ENCODE results near the gene TRIM24.
A peak's percentile ranks its signal among the peaks of the same experiment; 100 is the strongest.
"Not testable (repeated sequence)": the region's sequence is repeated elsewhere in the genome, so short reads cannot be mapped to it uniquely, and the experiment has no call there.

Gene TRIM24

GRCh38 chr7:138460649-138461607 is 869 bp downstream of the TRIM24 start:
- DNase-seq = peak; percentile 48

DNA sequence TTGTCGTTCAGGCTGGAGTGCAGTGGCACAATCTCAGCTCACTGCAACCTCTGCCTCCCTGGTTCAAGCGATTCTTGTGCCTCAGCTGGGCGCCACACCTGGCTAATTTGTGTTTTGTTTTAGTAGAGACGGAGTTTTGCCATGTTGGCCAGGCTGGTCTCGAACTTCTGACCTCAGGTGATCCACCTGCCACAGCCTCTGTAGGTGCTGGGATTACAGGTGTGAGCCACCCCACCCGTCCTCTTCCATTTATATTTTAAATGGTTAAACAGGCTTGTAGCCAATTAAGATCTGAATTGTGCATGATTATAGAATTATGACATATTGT is 3.2 kb downstream of the TRIM24 start:
- DNase-seq = not testable (repeated sequence)

- peak; percentile 8 for DNase-seq
Observed at GRCh38 chr7:138465046-138465445, 5.0 kb downstream of the TRIM24 start.

DNA sequence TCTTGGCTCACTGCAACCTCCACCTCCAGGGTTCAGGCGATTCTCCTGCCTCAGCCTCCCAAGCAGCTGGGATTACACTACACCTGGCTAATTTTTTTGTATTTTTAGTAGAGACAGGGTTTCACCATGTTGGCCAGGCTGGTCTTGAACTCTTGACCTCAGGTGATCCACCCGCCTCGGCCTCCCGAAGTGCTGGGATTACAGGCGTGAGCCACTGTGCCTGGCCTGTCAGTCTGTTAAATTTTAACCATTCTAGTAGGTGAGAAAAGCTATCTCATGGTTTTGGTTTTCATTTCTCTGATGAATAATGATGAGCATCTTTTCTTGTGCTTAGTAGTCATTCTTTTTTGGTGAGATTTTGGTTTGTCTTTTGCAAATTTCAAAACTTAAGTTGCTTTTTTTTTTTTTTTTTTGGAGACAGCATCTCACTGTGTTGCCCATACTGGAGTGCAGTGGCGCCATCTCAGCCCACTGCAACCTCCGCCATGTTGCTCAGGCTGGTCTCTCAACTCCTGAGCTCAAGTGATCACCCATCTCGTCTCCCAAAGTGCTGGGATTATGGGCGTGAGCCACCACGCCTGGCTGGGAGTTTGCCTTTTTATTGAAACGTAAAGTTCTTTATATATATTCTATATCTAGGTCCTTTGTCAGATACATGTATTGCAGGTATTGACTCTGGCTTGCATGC is 6.2 kb downstream of the TRIM24 start:
- not testable (repeated sequence) for DNase-seq

DNA sequence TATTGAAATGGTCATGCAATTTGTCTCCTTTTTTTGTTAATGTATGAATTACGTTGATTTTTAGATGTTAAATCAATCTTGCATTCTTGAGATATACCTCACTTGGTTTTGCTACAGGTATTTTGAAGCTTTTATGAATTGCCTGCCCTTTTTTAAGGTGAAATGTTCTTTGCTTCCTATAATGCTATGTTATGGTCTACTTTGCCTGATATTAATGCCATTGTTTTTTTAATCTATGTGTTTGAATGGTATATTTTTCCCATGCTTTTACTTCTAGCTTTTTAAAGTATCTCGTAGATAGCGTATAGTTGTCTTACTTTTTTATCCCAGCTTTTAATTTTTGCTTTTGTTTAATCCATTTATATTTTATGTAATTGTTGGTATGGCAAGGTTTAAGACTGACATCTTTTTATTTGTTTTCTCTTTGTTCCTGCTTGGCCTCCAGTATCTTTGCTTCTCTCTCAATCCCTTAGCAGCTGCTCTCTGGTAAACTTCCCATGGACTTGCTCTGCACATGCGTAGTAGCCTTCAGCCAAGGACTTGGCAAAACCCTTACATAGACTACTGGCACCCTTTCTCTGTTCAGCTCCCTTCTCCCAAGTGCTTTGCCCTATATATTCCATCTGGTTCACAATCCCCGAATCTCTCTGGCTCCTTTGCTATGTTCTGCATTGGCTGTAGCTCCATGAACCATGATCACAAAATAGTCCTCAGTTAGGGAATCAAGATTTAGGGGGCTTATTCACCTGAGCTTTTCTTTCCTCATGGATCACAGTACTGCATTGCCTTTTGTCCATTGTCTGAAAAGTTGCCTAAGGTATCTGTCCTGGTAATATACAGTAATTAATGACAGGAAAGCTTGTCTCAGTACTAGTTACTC is 8.4 kb downstream of the TRIM24 start:
- no peak for DNase-seq

DNA sequence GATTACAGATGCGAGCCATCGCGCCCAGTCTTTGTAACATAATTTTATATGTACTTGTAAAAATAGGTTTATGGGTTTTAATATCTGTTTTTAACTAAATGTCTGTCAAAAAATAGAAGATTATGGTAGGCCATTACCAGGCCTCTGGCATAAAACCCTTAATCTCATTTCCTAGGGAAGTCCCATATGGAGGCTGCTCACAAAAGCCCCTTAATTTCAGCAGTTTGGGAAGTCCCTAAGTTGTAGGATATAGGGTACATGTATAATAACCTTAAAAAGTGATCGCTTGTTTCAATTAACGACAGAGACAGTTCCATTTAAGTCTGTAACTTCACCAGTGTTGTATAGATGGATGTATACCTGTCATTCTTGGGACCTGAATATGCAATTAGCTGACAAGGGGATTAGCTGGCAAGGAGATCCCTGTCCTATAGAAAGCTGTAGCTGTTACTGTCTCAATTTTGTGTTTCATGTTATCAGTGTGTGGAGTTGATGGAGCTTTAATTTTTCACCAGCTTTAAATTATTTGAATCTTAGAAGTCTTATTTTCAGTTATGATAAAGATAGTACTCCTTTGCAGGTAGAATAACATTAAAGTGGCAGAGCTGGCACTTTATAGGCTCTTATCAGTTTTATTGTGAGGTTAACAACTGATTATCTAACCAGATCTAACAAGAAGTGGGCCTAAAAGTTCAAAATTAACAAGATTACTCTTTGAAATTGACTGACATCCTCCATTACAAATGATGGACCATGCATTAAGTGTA is 10.5 kb downstream of the TRIM24 start:
- no peak for DNase-seq

DNA sequence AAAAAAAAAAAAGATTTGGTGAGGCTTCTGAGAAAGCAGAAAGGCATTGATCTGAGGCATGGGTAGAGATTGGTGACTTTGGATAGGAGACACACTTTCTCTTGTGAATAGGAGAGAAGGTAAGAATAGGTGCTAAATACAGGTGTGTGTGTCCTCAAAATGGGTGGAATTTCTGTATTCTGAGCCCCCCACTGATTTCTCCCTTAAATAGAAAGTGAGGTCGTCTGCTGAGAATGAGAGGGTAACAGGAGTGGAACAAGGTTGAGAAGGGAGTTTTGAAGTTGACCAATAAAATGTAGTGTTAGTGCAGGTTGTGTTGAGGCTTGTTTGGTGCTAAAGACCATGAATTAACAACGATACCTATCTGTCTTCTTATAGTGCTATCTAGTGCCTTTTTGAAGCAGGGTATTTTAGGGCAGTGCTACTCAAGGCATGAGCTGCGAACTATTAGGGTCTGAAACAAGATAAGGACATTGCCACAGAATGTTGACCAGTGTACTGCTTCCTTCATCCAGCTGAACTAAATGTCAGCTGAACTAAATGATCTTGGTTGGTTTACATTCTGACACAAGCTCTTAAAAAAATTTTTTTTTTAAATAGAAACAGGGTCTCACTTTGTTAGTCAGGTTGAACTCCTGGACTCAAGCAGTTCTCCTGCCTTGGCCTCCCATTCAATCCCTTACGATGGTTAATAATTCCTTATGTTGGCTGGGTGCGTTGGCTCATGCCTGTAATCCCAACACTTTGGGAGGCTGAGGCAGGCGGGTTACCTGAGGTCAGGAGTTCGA is 12.4 kb downstream of the TRIM24 start:
- no peak for DNase-seq

GRCh38 chr7:138475377-138475776 is 15.3 kb downstream of the TRIM24 start:
- DNase-seq = no peak

- no peak for DNase-seq
Observed at GRCh38 chr7:138477081-138477578, 17.1 kb downstream of the TRIM24 start.

DNA sequence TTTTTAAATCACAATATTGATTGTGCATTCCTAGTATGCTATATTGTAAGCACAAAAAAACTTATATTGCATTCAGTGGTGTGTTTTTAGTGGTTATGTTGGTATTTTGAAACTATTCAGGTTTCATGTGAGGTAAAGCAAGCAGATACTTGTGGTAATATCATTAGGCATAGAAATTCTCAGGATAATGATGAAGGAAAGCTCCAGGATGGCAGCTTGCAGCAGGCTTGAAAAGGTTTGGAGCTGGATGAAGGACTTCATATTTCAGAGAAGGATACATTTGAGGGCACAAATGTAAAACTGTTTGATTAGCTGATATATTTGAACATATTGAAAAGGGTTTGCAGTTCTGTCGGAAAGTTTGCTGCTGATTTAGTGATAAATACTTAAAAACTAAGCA is 17.5 kb downstream of the TRIM24 start:
- DNase-seq = no peak

DNA sequence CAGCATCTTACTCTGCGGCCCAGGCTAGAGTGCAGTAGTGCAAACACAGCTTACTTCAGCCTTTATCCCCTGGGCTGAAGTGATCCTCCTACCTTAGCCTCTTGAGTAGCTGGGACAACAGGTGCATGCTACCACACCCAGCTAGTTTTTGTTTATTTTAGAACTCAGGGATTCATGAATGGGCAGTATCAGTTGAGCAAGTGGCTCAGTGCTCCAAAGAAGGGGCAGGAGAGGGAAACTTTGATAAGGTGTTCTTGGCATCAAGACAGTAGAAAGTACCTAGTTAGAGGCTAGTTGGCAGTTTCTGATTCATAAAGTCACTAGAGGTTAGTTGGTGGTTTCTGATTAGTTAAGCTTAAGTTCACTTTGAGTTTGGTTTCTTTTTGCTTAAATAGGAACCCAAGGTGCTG is 18.4 kb downstream of the TRIM24 start:
- DNase-seq = no peak

DNA sequence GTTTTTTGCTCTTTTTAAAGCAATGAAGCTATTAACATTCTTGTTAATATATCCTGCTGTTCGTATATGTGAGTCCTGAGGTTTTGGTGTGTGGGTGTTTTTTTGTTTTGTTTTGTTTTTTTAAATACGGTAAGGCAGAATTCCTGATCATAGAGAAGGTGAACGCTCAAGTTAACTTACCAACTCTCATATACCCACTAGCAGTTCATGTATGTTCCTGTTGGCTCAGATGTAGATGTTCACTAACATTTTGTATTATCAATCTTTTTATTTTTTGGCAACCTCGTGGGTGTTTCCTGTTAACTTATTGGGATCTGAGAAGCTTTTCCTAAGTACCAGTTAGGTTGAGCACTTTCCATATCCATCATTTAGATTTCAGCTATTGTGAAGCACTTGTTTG is 20.5 kb downstream of the TRIM24 start:
- DNase-seq = no peak

GRCh38 chr7:138481447-138482380 is 21.7 kb downstream of the TRIM24 start:
- no peak for DNase-seq

DNA sequence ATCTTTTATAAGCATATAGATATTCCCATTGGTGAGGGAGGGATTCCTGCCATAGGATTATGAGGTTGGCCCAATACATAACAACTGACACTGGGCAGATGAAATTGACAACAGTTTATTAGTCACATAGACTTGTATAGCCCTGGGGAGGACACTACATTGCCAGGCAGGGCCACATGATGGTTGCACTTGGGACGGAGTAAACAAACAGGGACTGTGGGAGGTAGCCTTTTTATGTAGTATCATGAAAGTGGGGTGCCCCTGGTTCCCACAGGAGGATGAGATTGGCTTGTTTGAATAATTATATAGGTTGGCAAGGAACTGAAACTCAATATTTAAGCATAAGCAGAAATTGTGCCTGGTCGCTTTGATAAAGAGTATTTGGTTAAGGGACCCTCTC is 23.5 kb downstream of the TRIM24 start:
- DNase-seq = no peak

GRCh38 chr7:138485508-138485907 is 25.4 kb downstream of the TRIM24 start:
- not testable (repeated sequence) for DNase-seq

DNA sequence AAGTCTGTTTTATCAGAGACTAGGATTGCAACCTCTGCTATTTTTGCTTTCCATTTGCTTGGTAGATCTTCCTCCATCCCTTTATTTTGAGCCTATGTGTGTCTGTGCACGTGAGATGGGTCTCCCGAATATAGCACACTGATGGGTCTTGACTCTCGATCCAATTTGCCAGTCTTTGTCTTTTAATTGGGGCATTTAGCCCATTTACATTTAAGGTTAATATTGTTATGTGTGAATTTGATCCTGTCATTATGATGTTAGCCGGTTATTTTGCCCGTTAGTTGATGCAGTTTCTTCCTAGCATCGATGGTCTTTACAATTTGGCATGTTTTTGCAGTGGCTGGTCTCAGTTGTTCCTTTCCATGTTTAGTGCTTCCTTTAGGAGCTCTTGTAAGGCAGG is 29.1 kb downstream of the TRIM24 start:
- not testable (repeated sequence) for DNase-seq

DNA sequence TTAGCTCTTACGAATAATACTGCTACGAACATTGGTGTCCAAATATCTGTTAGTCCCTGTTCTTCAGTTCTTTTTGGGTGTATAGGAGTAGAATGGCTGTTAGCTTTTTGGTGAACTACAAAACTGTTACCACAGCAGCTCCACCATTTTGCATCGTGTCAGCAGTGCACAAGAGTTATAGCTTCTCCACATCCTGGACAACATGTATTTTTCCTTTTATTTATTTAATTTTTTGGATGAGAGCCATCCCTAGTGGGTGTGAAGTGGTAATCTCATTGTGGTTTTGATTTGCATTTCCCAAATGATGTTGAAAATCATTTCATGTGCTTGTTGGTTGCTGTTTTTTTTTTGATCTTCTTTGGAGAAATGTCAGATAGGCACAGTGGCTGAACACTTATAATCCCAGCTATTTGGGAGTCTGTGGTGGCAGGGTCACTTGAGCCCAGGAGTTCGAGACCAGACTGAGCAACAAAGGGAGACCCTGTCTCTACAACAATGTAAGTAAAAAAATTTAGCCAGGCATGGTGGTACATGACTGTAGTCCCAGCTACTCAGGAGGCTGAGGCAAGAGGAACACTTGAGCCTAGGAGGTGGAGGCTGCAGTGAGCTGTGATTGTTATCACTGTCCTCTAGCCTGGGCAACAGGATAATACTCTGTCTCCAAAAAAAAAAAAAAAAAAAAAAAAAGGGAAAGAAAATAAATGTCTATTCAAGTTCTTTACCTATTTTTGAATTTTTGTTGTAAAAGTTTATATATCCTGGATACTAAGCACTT is 31.7 kb downstream of the TRIM24 start:
- no peak for DNase-seq

- no peak for DNase-seq
Observed at GRCh38 chr7:138492423-138492822, 32.4 kb downstream of the TRIM24 start.

- no peak for DNase-seq
Observed at GRCh38 chr7:138493535-138493934, 33.5 kb downstream of the TRIM24 start.

Data from fibroblast of skin of right biceps (primary cell).